ENCODE results near the gene IGF2. TPM values are rescaled to one million over a fixed set of nuclear protein-coding genes. Genes with fewer than 3 reads are reported as not detected.

The IGF2 gene
- total and polyA plus RNA-seq, 3 donors from 2014 or later, result 52.3 to 104 (median 69.8) TPM

GRCh38 chr11:2151500-2152257 lies 12.5 kb upstream of the IGF2 start:
- Histone ChIP-seq H3K4me1 (peaks cover 4% of the 10 kb centered on the region), H3K27me3 (no peaks in the 10 kb centered on the region), H3K36me3 (ENCODE audit: low read depth, missing control alignments) (no peaks in the 10 kb centered on the region), H3K27ac (no peak overlapping the region), H3K4me3 (no peak overlapping the region), H3K9me3 (no peaks in the 10 kb centered on the region)
- peak; percentile 91 for DNase-seq
- intact Hi-C loops (cut with DNase I; ENCODE audit: low total_unique reads), result loop anchor here (10.0 kb wide), 2 partner anchors 317 to 497 kb away; partner anchors contain the start of genes SYT8 and TNNI2
- TF ChIP-seq POLR2A (IDR thresholded peaks at IDR 0.05) (no peak), CTCF (IDR thresholded peaks at IDR 0.05) (peak; percentile 75 to 97 (median 96))
- WGBS, 2 donors, result 2 to 3% methylated on average over 20 to 22 of the region's 22 CpGs

GRCh38 chr11:2149864-2150847 lies 11.0 kb upstream of the IGF2 start:
- Histone ChIP-seq H3K27me3 (no peaks in the 10 kb centered on the region), H3K4me3 (no peak overlapping the region), H3K4me1 (peaks cover 4% of the 10 kb centered on the region), H3K9me3 (no peaks in the 10 kb centered on the region), H3K27ac (no peak overlapping the region), H3K36me3 (ENCODE audit: low read depth, missing control alignments) (no peaks in the 10 kb centered on the region)
- no peak for DNase-seq
- TF ChIP-seq POLR2A (IDR thresholded peaks at IDR 0.05) (no peak), CTCF (IDR thresholded peaks at IDR 0.05) (peak; percentile 46 to 62 (median 49))
- intact Hi-C loops (cut with DNase I; ENCODE audit: low total_unique reads), result loop anchor here (10.0 kb wide), 2 partner anchors 315 to 495 kb away; partner anchors contain the start of genes SYT8 and TNNI2
- WGBS, 2 donors, result 40 to 52% methylated on average over 9 to 11 of the region's 11 CpGs

GRCh38 chr11:2149460-2149859 lies 10.3 kb upstream of the IGF2 start:
- peaks cover 4% of the 10 kb centered on the region for H3K4me1 ChIP-seq
- TF ChIP-seq CTCF (IDR thresholded peaks at IDR 0.05) (no peak), POLR2A (IDR thresholded peaks at IDR 0.05) (no peak)

DNA sequence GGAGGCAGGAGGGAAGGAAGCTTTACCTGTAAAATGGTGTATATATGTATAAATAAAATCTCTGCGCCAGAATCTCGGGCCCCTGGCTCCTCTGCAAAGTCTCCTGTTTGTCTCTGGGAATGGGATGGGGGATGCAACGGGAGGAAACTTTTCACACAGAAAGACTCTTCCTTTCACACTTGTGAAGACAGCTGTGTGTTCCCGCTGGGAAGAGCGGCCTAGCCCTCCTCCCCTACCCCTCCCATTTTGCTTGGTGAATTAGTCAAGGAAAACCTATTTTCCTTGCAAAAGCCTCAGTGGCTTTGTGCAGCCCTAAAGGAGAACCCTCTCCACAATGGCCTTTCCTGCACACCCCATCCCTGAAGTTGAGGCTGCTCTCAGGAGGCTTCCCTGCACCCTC lies 9.4 kb upstream of the IGF2 start:
- no peaks in the 10 kb centered on the region for H3K27me3 ChIP-seq
- intact Hi-C loops (cut with DNase I; ENCODE audit: low total_unique reads), result no loop called here
- no peak for DNase-seq

More at GRCh38 chr11:2149460-2149859, 10.3 kb upstream of the IGF2 start:
- no peak for DNase-seq
- no peak overlapping the region for H3K27ac ChIP-seq
- WGBS, 2 donors, result 74 to 79% methylated on average over 8 of the region's 8 CpGs
- intact Hi-C loops (cut with DNase I; ENCODE audit: low total_unique reads), result no loop called here
- no peak overlapping the region for H3K4me3 ChIP-seq
- no peaks in the 10 kb centered on the region for H3K36me3 ChIP-seq (ENCODE audit: low read depth, missing control alignments)
- H3K27me3 ChIP-seq, result no peaks in the 10 kb centered on the region
- no peaks in the 10 kb centered on the region for H3K9me3 ChIP-seq

More for the DNA sequence above, 9.4 kb upstream of the IGF2 start:
- H3K4me3 ChIP-seq, result no peak overlapping the region
- H3K9me3 ChIP-seq, result no peaks in the 10 kb centered on the region
- peaks cover 9% of the 10 kb centered on the region for H3K4me1 ChIP-seq
- TF ChIP-seq CTCF (IDR thresholded peaks at IDR 0.05) (no peak), POLR2A (IDR thresholded peaks at IDR 0.05) (no peak)
- 70 to 72% methylated on average over 5 of the region's 5 CpGs for WGBS, 2 donors
- no peaks in the 10 kb centered on the region for H3K36me3 ChIP-seq (ENCODE audit: low read depth, missing control alignments)
- H3K27ac ChIP-seq, result no peak overlapping the region

Measured in testis (tissue), 3 donors.